H1 (cell line): ENCODE results near the gene WIPF3. TPM values are rescaled to one million over a fixed set of nuclear protein-coding genes. Genes with fewer than 3 reads are reported as not detected.

ENCODE experiments used
- CTCF ChIA-PET: fragments of 300-600 bp; sonication (Branson Sonifier 250); formaldehyde crosslinking; loops from one replicate; lab custom pipeline; 2021; ENCODE audit not compliant: partially characterized antibody; lab: Charles Lee
- POLR2A ChIA-PET: fragments of 300-600 bp; sonication (Branson Sonifier 250); formaldehyde crosslinking; loops from one replicate; lab custom pipeline; 2021; ENCODE audit warnings: inconsistent platforms; ENCODE audit not compliant: partially characterized antibody; lab: Charles Lee
- DNase-seq, 2 experiments: peaks; one replicate each; pipeline versions ENCODE4 v3.0.0 to v3.0.0-alpha.2; 2010 to 2022; ENCODE audit warnings: low spot score in 2 of 2, low read depth in 1 of 2, mixed read lengths in 1 of 2
- FAIRE-seq: peaks from 2 replicates; lab custom pipeline; 2011; peaks lifted over from hg19 to GRCh38; lab: Jason Lieb, UNC
- H2AFZ ChIP-seq: 2 replicates; pipeline ENCODE4 v1.8.1; 2012; ENCODE audit warnings: low read length, inconsistent platforms
- H2AK5ac ChIP-seq: 2 replicates; pipeline ENCODE4 v1.6.1; 2013; ENCODE audit warnings: low read depth, low read length
- H2BK120ac ChIP-seq: replicated peaks from 2 replicates; pipeline ENCODE3; 2013; ENCODE audit warnings: low read depth, low read length, inconsistent platforms
- H2BK12ac ChIP-seq: 2 replicates; pipeline ENCODE4 v1.6.1; 2013; ENCODE audit warnings: low read depth, low read length
- H2BK15ac ChIP-seq: 2 replicates; pipeline ENCODE4 v1.6.1; 2013; ENCODE audit warnings: low read length
- H2BK20ac ChIP-seq: 2 replicates; pipeline ENCODE4 v1.6.1; 2013; ENCODE audit warnings: low read length
- H2BK5ac ChIP-seq: 2 replicates; pipeline ENCODE4 v1.6.1; 2013; ENCODE audit warnings: low read depth, low read length
- H3K14ac ChIP-seq: 2 replicates; pipeline ENCODE4 v1.6.1; 2013; ENCODE audit warnings: inconsistent platforms; ENCODE audit not compliant: insufficient read length
- H3K18ac ChIP-seq: 2 replicates; pipeline ENCODE4 v1.6.1; 2013; ENCODE audit warnings: low read length; ENCODE audit errors: extremely low read depth
- H3K23ac ChIP-seq: 2 replicates; pipeline ENCODE4 v1.6.1; 2013; ENCODE audit warnings: inconsistent platforms; ENCODE audit not compliant: insufficient read length
- H3K23me2 ChIP-seq: 2 replicates; pipeline ENCODE4 v1.6.1; 2013; ENCODE audit warnings: low read depth, low read length
- H3K27ac ChIP-seq: 2 replicates; pipeline ENCODE4 v1.6.1; 2011; ENCODE audit warnings: low read depth, low read length, inconsistent platforms
- H3K27me3 ChIP-seq, 4 experiments: replicated peaks in 1 of 4; 1 replicate in 1 of 4; 2 replicates in 3 of 4; pipeline versions ENCODE4 v1.6.1 to v1.8.1; 2011 to 2013; ENCODE audit warnings: low read length in 3 of 4, mild to moderate bottlenecking in 3 of 4, inconsistent platforms in 2 of 4, mixed read lengths in 2 of 4, moderate library complexity in 1 of 4; ENCODE audit not compliant: control insufficient read depth in 3 of 4, insufficient read depth in 3 of 4; ENCODE audit errors: extremely low read depth in 1 of 4
- H3K36me3 ChIP-seq, 4 experiments: 2 replicates each; pipeline versions ENCODE4 v1.6.1 to v1.8.1; 2011 to 2013; ENCODE audit warnings: mild to moderate bottlenecking in 4 of 4, low read length in 3 of 4, moderate library complexity in 2 of 4, control low read depth in 1 of 4, inconsistent platforms in 1 of 4; ENCODE audit not compliant: insufficient read depth in 4 of 4, control insufficient read depth in 2 of 4
- H3K4ac ChIP-seq: replicated peaks from 2 replicates; pipeline ENCODE3; 2013; ENCODE audit warnings: low read length, low read depth, mixed read lengths, inconsistent platforms; ENCODE audit not compliant: insufficient read length
- H3K4me1 ChIP-seq, 4 experiments: replicated peaks in 1 of 4; 1 replicate in 1 of 4; 2 replicates in 3 of 4; pipeline versions ENCODE4 v1.6.1 to v1.8.1; 2011 to 2013; ENCODE audit warnings: low read length in 3 of 4, inconsistent platforms in 2 of 4, mixed read lengths in 1 of 4; ENCODE audit not compliant: insufficient read depth in 4 of 4, control insufficient read depth in 3 of 4
- H3K4me2 ChIP-seq, 2 experiments: 2 replicates each; pipeline versions ENCODE4 v1.6.1 to v1.8.1; 2011 to 2013; ENCODE audit warnings: low read depth in 2 of 2, low read length in 2 of 2, control low read depth in 1 of 2, inconsistent platforms in 1 of 2, mild to moderate bottlenecking in 1 of 2; ENCODE audit not compliant: insufficient read depth in 1 of 2
- H3K4me3 ChIP-seq, 4 experiments: fragments of 200-600, 300-600 bp in 1 of 4; sonication (generic), shearing (Covaris generic), sonication (Bioruptor Twin) in 1 of 4; 2 replicates each; pipeline versions ENCODE4 v1.5.1 to v1.8.1; 2011 to 2016; ENCODE audit warnings: low read length in 4 of 4, low read depth in 3 of 4, control low read depth in 2 of 4, inconsistent platforms in 2 of 4, mild to moderate bottlenecking in 2 of 4, mixed read lengths in 1 of 4, moderate library complexity in 1 of 4; ENCODE audit not compliant: insufficient read depth in 2 of 4; ENCODE audit errors: extremely low read depth in 1 of 4
- H3K56ac ChIP-seq: replicated peaks from 2 replicates; pipeline ENCODE3; 2013; ENCODE audit warnings: low read depth, mild to moderate bottlenecking, mixed read lengths, low read length, inconsistent platforms; ENCODE audit not compliant: insufficient read length
- H3K79me1 ChIP-seq: 2 replicates; pipeline ENCODE4 v1.6.1; 2013; ENCODE audit warnings: low read depth, low read length, control low read depth
- H3K79me2 ChIP-seq, 2 experiments: 2 replicates each; pipeline versions ENCODE4 v1.6.1 to v1.8.1; 2012 to 2013; ENCODE audit warnings: low read length in 2 of 2, mild to moderate bottlenecking in 2 of 2, inconsistent platforms in 1 of 2; ENCODE audit not compliant: insufficient read depth in 2 of 2, control insufficient read depth in 1 of 2
- H3K9ac ChIP-seq, 4 experiments: replicated peaks in 1 of 4; 1 replicate in 1 of 4; 2 replicates in 3 of 4; pipeline versions ENCODE4 v1.6.1 to v1.8.1; 2011 to 2013; ENCODE audit warnings: low read depth in 3 of 4, low read length in 3 of 4, control low read depth in 2 of 4, mild to moderate bottlenecking in 2 of 4, moderate library complexity in 2 of 4, inconsistent platforms in 1 of 4; ENCODE audit errors: extremely low read depth in 1 of 4
- H3K9me3 ChIP-seq, 2 experiments: 2 replicates each; pipeline versions ENCODE4 v1.6.1 to v1.8.1; 2012 to 2013; ENCODE audit warnings: mild to moderate bottlenecking in 2 of 2, moderate library complexity in 2 of 2, control low read depth in 1 of 2, inconsistent platforms in 1 of 2, low read depth in 1 of 2, low read length in 1 of 2, mixed read lengths in 1 of 2; ENCODE audit not compliant: insufficient read depth in 2 of 2
- H4K20me1 ChIP-seq, 2 experiments: replicated peaks in 1 of 2; 2 replicates each; pipeline versions ENCODE3 to v1.8.1; 2011 to 2013; ENCODE audit warnings: inconsistent platforms in 2 of 2, low read length in 2 of 2, mild to moderate bottlenecking in 1 of 2; ENCODE audit not compliant: insufficient read depth in 2 of 2, control insufficient read depth in 1 of 2
- H4K5ac ChIP-seq: 2 replicates; pipeline ENCODE4 v1.6.1; 2013; ENCODE audit warnings: low read length, low read depth, mixed read lengths, inconsistent platforms; ENCODE audit not compliant: insufficient read length
- H4K8ac ChIP-seq: 2 replicates; pipeline ENCODE4 v1.8.0; 2013; ENCODE audit warnings: mild to moderate bottlenecking, moderate library complexity, low read length, inconsistent platforms; ENCODE audit not compliant: insufficient read depth; ENCODE audit errors: extremely low read depth
- H4K91ac ChIP-seq: replicated peaks from 2 replicates; pipeline ENCODE3; 2013; ENCODE audit warnings: low read length, mixed read lengths, inconsistent platforms; ENCODE audit not compliant: insufficient read length
- CEBPB ChIP-seq: IDR thresholded peaks from 2 replicates; pipeline ENCODE4 v1.6.1; 2012; ENCODE audit warnings: low read depth, low read length
- CHD2 ChIP-seq: IDR thresholded peaks from 2 replicates; pipeline ENCODE4 v1.6.1; 2012; ENCODE audit warnings: low read length, improper control_type of control experiment
- EP300 ChIP-seq, 2 experiments: IDR thresholded peaks; 1 replicate in 1 of 2; 2 replicates in 1 of 2; pipeline ENCODE4 v1.6.1; 2011 to 2012; ENCODE audit warnings: low read depth in 2 of 2, low read length in 2 of 2, mild to moderate bottlenecking in 2 of 2, borderline replicate concordance in 1 of 2, inconsistent platforms in 1 of 2, moderate library complexity in 1 of 2
- HDAC6 ChIP-seq: IDR thresholded peaks from one replicate; pipeline ENCODE4 v1.7.1; 2012; ENCODE audit warnings: low read depth, mild to moderate bottlenecking, inconsistent platforms, low read length, moderate library complexity
- JUN ChIP-seq: IDR thresholded peaks from 2 replicates; pipeline ENCODE4 v1.6.1; 2011; ENCODE audit warnings: low read depth, mild to moderate bottlenecking, improper control_type of control experiment, low read length
- POU5F1 ChIP-seq: IDR thresholded peaks from 2 replicates; pipeline ENCODE4 v1.6.1; 2011; ENCODE audit warnings: low read depth, mild to moderate bottlenecking, low read length, moderate library complexity
- RNF2 ChIP-seq: fragments of 200-900, 300-1000 bp; sonication (generic); IDR thresholded peaks from 2 replicates; pipeline ENCODE4 v1.7.1; 2016; ENCODE audit warnings: borderline replicate concordance, low read depth, mild to moderate bottlenecking, antibody characterized with exemption, low read length; ENCODE audit not compliant: poor library complexity, severe bottlenecking; ENCODE audit errors: missing control alignments
- SIN3A ChIP-seq, 2 experiments: IDR thresholded peaks in 1 of 2; conservative IDR thresholded peaks in 1 of 2; 2 replicates each; pipeline ENCODE4 v1.6.1; 2011 to 2012; ENCODE audit warnings: low read length in 2 of 2, improper control_type of control experiment in 1 of 2, low read depth in 1 of 2, mild to moderate bottlenecking in 1 of 2
- SP1 ChIP-seq: IDR thresholded peaks from 2 replicates; pipeline ENCODE4 v1.6.1; 2011; ENCODE audit warnings: low read depth, low read length
- SP2 ChIP-seq: IDR thresholded peaks from 2 replicates; pipeline ENCODE4 v1.6.1; 2012; ENCODE audit warnings: mild to moderate bottlenecking, low read length, inconsistent platforms
- SP4 ChIP-seq: IDR thresholded peaks from 2 replicates; pipeline ENCODE4 v1.6.1; 2012; ENCODE audit warnings: low read length, inconsistent platforms
- SUZ12 ChIP-seq: fragments of 200-600 bp; sonication (generic); IDR thresholded peaks from 2 replicates; pipeline ENCODE4 v1.6.1; 2012; ENCODE audit warnings: mild to moderate bottlenecking, inconsistent platforms, low read length, moderate library complexity, mixed read lengths
- TBP ChIP-seq: IDR thresholded peaks from 2 replicates; pipeline ENCODE4 v1.6.1; 2011; ENCODE audit warnings: low read depth, low read length, improper control_type of control experiment
- WGBS, 2 experiments: shearing (Covaris generic) in 1 of 2; methylation state at CpG; one replicate each; pipeline versions ENCODE4 v1.1.6 to v1.1.7; 2013 to 2015; ENCODE audit warnings: low lambda C conversion rate in 2 of 2, mixed read lengths in 2 of 2, inconsistent platforms in 1 of 2, low coverage in 1 of 2, missing lambda C conversion rate in 1 of 2; ENCODE audit not compliant: insufficient replicate concordance in 2 of 2, insufficient coverage in 1 of 2, insufficient read length in 1 of 2; ENCODE audit errors: extremely low coverage in 1 of 2, missing lambda C conversion rate in 1 of 2; 5-methylcytosine and 5-hydroxymethylcytosine counted together
- polyA plus RNA-seq, 7 experiments: library from polyadenylated mRNA; depleted of rRNA in 3 of 7; stranded (reverse) in 5 of 7; unstranded in 2 of 7; fragments of >200 nt in 5 of 7; fragments of 200-250 nt in 2 of 7; gene quantifications; 1 replicate in 5 of 7; 2 replicates in 1 of 7; 4 replicates in 1 of 7; pipeline versions ENCODE4 v1.2.1 to v1.2.3, GENCODE V29; 2011 to 2013; ENCODE audit warnings: missing spikeins in 2 of 7, mixed read lengths in 2 of 7
- total RNA-seq: library from RNA; stranded (reverse); fragmentation: NEBNext Ultra II Directional; extraction: Animal tissue kit (Norgen Biotek cat#: 25700); gene quantifications from 2 replicates; pipeline ENCODE4 v1.2.1, GENCODE V29; 2021

The WIPF3 gene
- total and polyA plus RNA-seq, 2 of the 8 experiments (the other 6 are each of a cell fraction or from before 2014, with no cell fraction given): 5.0 to 12.1 TPM

DNA sequence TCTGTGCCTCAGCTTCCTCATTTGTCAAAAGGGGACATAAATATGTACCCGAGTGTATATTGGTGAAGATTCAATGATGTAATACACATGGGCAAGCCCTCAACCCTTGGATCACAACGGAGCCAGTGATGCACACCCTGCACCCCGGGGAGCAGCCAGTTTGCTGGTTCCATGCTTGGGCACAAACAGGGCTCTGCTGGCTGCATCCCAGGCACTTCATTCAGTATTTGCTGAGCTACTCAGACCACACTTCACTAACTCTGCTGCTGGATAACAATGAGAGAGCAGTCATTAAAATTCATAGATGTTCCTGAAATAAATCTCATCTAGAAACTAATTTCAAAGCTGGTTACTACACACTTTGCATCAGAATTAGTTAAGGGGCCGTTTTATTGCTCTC is 111.3 kb downstream of the WIPF3 start:
- no peak overlapping the region for H2BK20ac ChIP-seq
- no peak overlapping the region for H2BK120ac ChIP-seq
- H3K18ac ChIP-seq: no peak overlapping the region
- H2BK5ac ChIP-seq: no peak overlapping the region
- H3K36me3 ChIP-seq: peaks cover 3 to 8% (median 6%) of the 10 kb centered on the region in 4 experiments; a peak in 5 of 8 replicates
- H3K56ac ChIP-seq: no peak overlapping the region
- H4K91ac ChIP-seq: no peak overlapping the region
- no peak overlapping the region for H4K8ac ChIP-seq
- no peak overlapping the region for H2AFZ ChIP-seq
- H3K79me1 ChIP-seq: no peaks in the 10 kb centered on the region
- H3K23me2 ChIP-seq: no peaks in the 10 kb centered on the region
- no peak overlapping the region for H3K4me3 ChIP-seq
- H3K4ac ChIP-seq: no peak overlapping the region
- WGBS, 2 experiments: 78% methylated on average over 4 of the region's 4 CpGs; no CpG with 5 or more reads in 1 of the 2 experiments
- H3K4me2 ChIP-seq: no peak overlapping the region
- H3K14ac ChIP-seq: no peak overlapping the region
- H4K5ac ChIP-seq: no peak overlapping the region
- H3K9ac ChIP-seq: no peak overlapping the region
- CTCF ChIA-PET: interaction anchor here (1.1 to 1.9 kb wide), 3 partner anchors 145 to 169 kb away, joined by 3 to 6 read pairs (median 5); no protein-coding TSS in a partner anchor
- H3K27ac ChIP-seq: no peak overlapping the region
- DNase-seq (no peak), FAIRE-seq (no peak)
- H3K79me2 ChIP-seq: no peaks in the 10 kb centered on the region
- no peaks in the 10 kb centered on the region for H3K9me3 ChIP-seq
- no peaks in the 10 kb centered on the region for H3K27me3 ChIP-seq
- H2AK5ac ChIP-seq: no peak overlapping the region
- peaks cover 0 to 2% of the 10 kb centered on the region in 2 experiments for H4K20me1 ChIP-seq
- H3K4me1 ChIP-seq: no peaks in the 10 kb centered on the region
- no peak overlapping the region for H3K23ac ChIP-seq
- POLR2A ChIA-PET: interaction anchor here (1.1 kb wide), 1 partner anchor 40 kb away, joined by 3 read pairs; no protein-coding TSS in a partner anchor
- H2BK15ac ChIP-seq: no peak overlapping the region
- no peak overlapping the region for H2BK12ac ChIP-seq
- no peak for TF ChIP-seq CHD2
- TF ChIP-seq SP4: no peak
- TF ChIP-seq HDAC6: no peak
- TF ChIP-seq EP300 (IDR thresholded peaks at IDR 0.05; ENCODE audit: borderline replicate concordance in 1 of 2, low read depth in 2 of 2, low read length in 2 of 2): no peak
- TF ChIP-seq JUN: no peak
- no peak for TF ChIP-seq RNF2
- TF ChIP-seq CEBPB: no peak
- TF ChIP-seq SP2: no peak
- no peak for TF ChIP-seq TBP
- no peak for TF ChIP-seq SP1
- TF ChIP-seq POU5F1: no peak
- no peak for TF ChIP-seq SIN3A (conservative IDR thresholded peaks at IDR 0.05 in 1 of 2, IDR thresholded peaks at IDR 0.05 in 1 of 2; ENCODE audit: low read depth in 1 of 2, low read length in 2 of 2)
- TF ChIP-seq SUZ12: no peak
